ENCODE data around the gene BICD2. TPM values are rescaled to one million over a fixed set of nuclear protein-coding genes. Genes with fewer than 3 reads are reported as not detected.

Gene BICD2
- total and polyA plus RNA-seq, 2 of the 8 experiments (the other 6 are each of a cell fraction or from before 2014, with no cell fraction given): 6.6 to 22.8 TPM

DNA sequence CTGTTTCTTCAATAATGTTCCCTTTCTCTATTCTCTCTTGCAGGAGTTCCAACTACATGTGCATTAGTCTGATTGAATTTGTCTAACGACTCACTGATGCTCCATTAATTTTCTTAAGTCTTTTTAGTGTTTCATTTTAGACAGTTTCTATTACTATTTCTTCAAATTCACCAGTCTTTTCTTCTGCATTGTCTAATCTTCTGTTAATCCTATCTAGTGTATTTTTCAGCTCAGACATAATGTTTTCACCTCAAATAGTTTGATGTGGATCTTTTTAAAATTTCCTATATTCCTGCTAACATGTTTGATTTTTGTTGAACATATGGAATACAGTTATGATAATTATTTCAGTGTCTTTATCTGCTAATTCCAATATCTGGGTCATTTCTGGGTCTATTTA, 21.7 kb upstream of the BICD2 start:
- Histone ChIP-seq H2AFZ (ENCODE audit: low read length) (no peak overlapping the region), H3K14ac (ENCODE audit: insufficient read length) (no peak overlapping the region), H2BK120ac (replicated peaks; ENCODE audit: low read depth, low read length) (no peak overlapping the region), H4K91ac (replicated peaks; ENCODE audit: insufficient read length, low read length) (no peak overlapping the region), H3K4me2 (ENCODE audit: insufficient read depth in 1 of 2, low read depth in 2 of 2, low read length in 2 of 2) (no peak overlapping the region), H3K4me1 (replicated peaks in 1 of 4; ENCODE audit: control insufficient read depth in 3 of 4, insufficient read depth in 4 of 4, low read length in 3 of 4) (peaks cover 0 to 2% (median 0%) of the 10 kb centered on the region in 4 experiments; a peak in 1 of 7 replicates), H3K9ac (replicated peaks in 1 of 4; ENCODE audit: extremely low read depth in 1 of 4, low read depth in 3 of 4, low read length in 3 of 4) (no peak overlapping the region), H3K79me1 (ENCODE audit: low read depth, low read length) (no peaks in the 10 kb centered on the region), H3K18ac (ENCODE audit: extremely low read depth, low read length) (no peak overlapping the region), H2BK15ac (ENCODE audit: low read length) (no peak overlapping the region), H2AK5ac (ENCODE audit: low read depth, low read length) (no peak overlapping the region), H2BK20ac (ENCODE audit: low read length) (no peak overlapping the region), H3K4me3 (ENCODE audit: extremely low read depth in 1 of 4, insufficient read depth in 2 of 4, low read depth in 3 of 4, low read length in 4 of 4) (no peak overlapping the region), H2BK5ac (ENCODE audit: low read depth, low read length) (no peak overlapping the region), H3K23me2 (ENCODE audit: low read depth, low read length) (no peaks in the 10 kb centered on the region), H4K8ac (ENCODE audit: extremely low read depth, insufficient read depth, low read length) (no peak overlapping the region), H3K27me3 (replicated peaks in 1 of 4; ENCODE audit: control insufficient read depth in 3 of 4, extremely low read depth in 1 of 4, insufficient read depth in 3 of 4, low read length in 3 of 4) (no peaks in the 10 kb centered on the region), H4K5ac (ENCODE audit: insufficient read length, low read depth, low read length) (no peak overlapping the region), H4K20me1 (replicated peaks in 1 of 2; ENCODE audit: control insufficient read depth in 1 of 2, insufficient read depth in 2 of 2, low read length in 2 of 2) (no peaks in the 10 kb centered on the region), H3K56ac (replicated peaks; ENCODE audit: insufficient read length, low read depth, low read length) (no peak overlapping the region), H3K9me3 (ENCODE audit: insufficient read depth in 2 of 2, low read depth in 1 of 2, low read length in 1 of 2) (no peaks in the 10 kb centered on the region; a peak in 1 of 4 replicates), H3K27ac (ENCODE audit: low read depth, low read length) (no peak overlapping the region), H3K23ac (ENCODE audit: insufficient read length) (no peak overlapping the region), H2BK12ac (ENCODE audit: low read depth, low read length) (no peak overlapping the region), H3K36me3 (ENCODE audit: control insufficient read depth in 2 of 4, insufficient read depth in 4 of 4, low read length in 3 of 4) (no peaks in the 10 kb centered on the region), H3K79me2 (ENCODE audit: control insufficient read depth in 1 of 2, insufficient read depth in 2 of 2, low read length in 2 of 2) (no peaks in the 10 kb centered on the region), H3K4ac (replicated peaks; ENCODE audit: insufficient read length, low read depth, low read length) (no peak overlapping the region)
- FAIRE-seq (no peak), DNase-seq (ENCODE audit: low read depth in 1 of 2, low spot score in 2 of 2) (no peak)
- POLR2A ChIA-PET (ENCODE audit: partially characterized antibody): no interaction called here
- 61% methylated on average over 1 of the region's 1 CpG; no CpG with 5 or more reads in 1 of the 2 experiments for WGBS, 2 experiments (ENCODE audit: extremely low coverage in 1 of 2, insufficient coverage in 1 of 2, insufficient read length in 1 of 2, insufficient replicate concordance in 2 of 2, low coverage in 1 of 2, low lambda C conversion rate in 2 of 2, missing lambda C conversion rate in 1 of 2)
- CTCF ChIA-PET (ENCODE audit: partially characterized antibody): interaction anchor here (1.2 to 11.7 kb wide), 4 partner anchors 26 to 123 kb away, joined by 3 to 236 read pairs (median 78); no protein-coding TSS in a partner anchor
- no peak for TF ChIP-seq ASH2L (IDR thresholded peaks at IDR 0.05; ENCODE audit: low read length)
- no peak for TF ChIP-seq SUZ12 (IDR thresholded peaks at IDR 0.05; ENCODE audit: low read length)
- no peak for TF ChIP-seq RNF2 (IDR thresholded peaks at IDR 0.05; ENCODE audit: borderline replicate concordance, low read depth, low read length, missing control alignments, poor library complexity, severe bottlenecking)
- TF ChIP-seq, protein P1, sequence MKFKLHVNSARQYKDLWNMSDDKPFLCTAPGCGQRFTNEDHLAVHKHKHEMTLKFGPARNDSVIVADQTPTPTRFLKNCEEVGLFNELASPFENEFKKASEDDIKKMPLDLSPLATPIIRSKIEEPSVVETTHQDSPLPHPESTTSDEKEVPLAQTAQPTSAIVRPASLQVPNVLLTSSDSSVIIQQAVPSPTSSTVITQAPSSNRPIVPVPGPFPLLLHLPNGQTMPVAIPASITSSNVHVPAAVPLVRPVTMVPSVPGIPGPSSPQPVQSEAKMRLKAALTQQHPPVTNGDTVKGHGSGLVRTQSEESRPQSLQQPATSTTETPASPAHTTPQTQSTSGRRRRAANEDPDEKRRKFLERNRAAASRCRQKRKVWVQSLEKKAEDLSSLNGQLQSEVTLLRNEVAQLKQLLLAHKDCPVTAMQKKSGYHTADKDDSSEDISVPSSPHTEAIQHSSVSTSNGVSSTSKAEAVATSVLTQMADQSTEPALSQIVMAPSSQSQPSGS (IDR thresholded peaks at IDR 0.05; ENCODE audit: low read length): no peak
- no peak for TF ChIP-seq SRF (IDR thresholded peaks at IDR 0.05; ENCODE audit: low read depth, low read length)
- no peak for TF ChIP-seq HDAC6 (IDR thresholded peaks at IDR 0.05; ENCODE audit: low read depth, low read length)
- no peak for TF ChIP-seq CBX8 (IDR thresholded peaks at IDR 0.05; ENCODE audit: borderline replicate concordance, low read depth, low read length)

All from H1 (cell line).